ENCODE measurements around the gene SUSD4. TPM values are rescaled to one million over a fixed set of nuclear protein-coding genes. Genes with fewer than 3 reads are reported as not detected.

SUSD4 gene
- polyA plus RNA-seq, 1 of the 3 experiments (the other 2 are of a cell fraction): 0.31 TPM

- no peak overlapping the region for H2AFZ ChIP-seq (ENCODE audit: low read depth)
These were observed 121.5 kb downstream of the SUSD4 start for GRCh38 chr1:223242382-223242955.

GRCh38 chr1:223240122-223240521 is 123.9 kb downstream of the SUSD4 start:
- H3K36me3 ChIP-seq (replicated peaks in 1 of 2; ENCODE audit: control insufficient read depth in 1 of 2, insufficient read depth in 2 of 2, low read length in 1 of 2): no peaks in the 10 kb centered on the region
- H2AFZ ChIP-seq (ENCODE audit: low read depth): no peak overlapping the region
- TF ChIP-seq RAD21 (IDR thresholded peaks at IDR 0.05; ENCODE audit: low read length): no peak
- TF ChIP-seq CHD2 (IDR thresholded peaks at IDR 0.05; ENCODE audit: low read length, partially characterized antibody): no peak
- TF ChIP-seq IRF3 (IDR thresholded peaks at IDR 0.05; ENCODE audit: low read depth, low read length): no peak
- no peak for TF ChIP-seq TEAD4 (IDR thresholded peaks at IDR 0.05; ENCODE audit: borderline replicate concordance, insufficient read depth)
- TF ChIP-seq ELF1 (IDR thresholded peaks at IDR 0.05): no peak
- TF ChIP-seq RXRA (IDR thresholded peaks at IDR 0.05; ENCODE audit: borderline replicate concordance, low read depth): no peak
- TF ChIP-seq EP300 (IDR thresholded peaks at IDR 0.05; ENCODE audit: borderline replicate concordance in 1 of 2, low read depth in 1 of 2, low read length in 1 of 2): no peak
- no peak for TF ChIP-seq GABPA (IDR thresholded peaks at IDR 0.05; ENCODE audit: low read depth)
- no peak for TF ChIP-seq RCOR1 (IDR thresholded peaks at IDR 0.05; ENCODE audit: low read length)
- TF ChIP-seq YY1 (IDR thresholded peaks at IDR 0.05; ENCODE audit: low read depth): no peak
- no peak for TF ChIP-seq MXI1 (IDR thresholded peaks at IDR 0.05; ENCODE audit: low read depth, low read length)
- TF ChIP-seq USF1 (IDR thresholded peaks at IDR 0.05; ENCODE audit: borderline replicate concordance, low read depth): no peak
- no peak for TF ChIP-seq RFX5 (IDR thresholded peaks at IDR 0.05; ENCODE audit: low read length)
- no peak for TF ChIP-seq POLR2AphosphoS5 (IDR thresholded peaks at IDR 0.05; ENCODE audit: low read depth, low read length)
- no peak for TF ChIP-seq USF2 (IDR thresholded peaks at IDR 0.05; ENCODE audit: borderline replicate concordance, low read depth, low read length)
- H3K9me3 ChIP-seq: no peaks in the 10 kb centered on the region
- no peak overlapping the region for H3K27ac ChIP-seq (ENCODE audit: low read depth in 2 of 2, low read length in 1 of 2)
- H3K79me2 ChIP-seq (ENCODE audit: insufficient read depth): no peaks in the 10 kb centered on the region
- H3K4me1 ChIP-seq (ENCODE audit: control insufficient read depth in 1 of 2, insufficient read depth in 2 of 2, low read depth in 1 of 2, low read length in 1 of 2): no peaks in the 10 kb centered on the region
- H3K9me2 ChIP-seq: no peaks in the 10 kb centered on the region
- no peak overlapping the region for H3K4me3 ChIP-seq (ENCODE audit: low read depth in 2 of 2, low read length in 1 of 2)
- H3K27me3 ChIP-seq (ENCODE audit: insufficient read depth): no peaks in the 10 kb centered on the region
- H3K4me2 ChIP-seq: no peak overlapping the region
- ChIA-PET POLR2A (no interaction called here), CTCF (interaction anchor here (0.7 kb wide), 1 partner anchor 80 kb away, joined by 3 read pairs; no protein-coding TSS in a partner anchor)
- no peaks in the 10 kb centered on the region for H4K20me1 ChIP-seq (ENCODE audit: insufficient read depth)
- H3K9ac ChIP-seq: no peak overlapping the region
- DNase-seq: no peak
- no peaks in the 10 kb centered on the region for H3F3A ChIP-seq (replicated peaks; ENCODE audit: insufficient read depth)
- 21% methylated on average over 2 of the region's 2 CpGs for WGBS (ENCODE audit: low lambda C conversion rate)

More at GRCh38 chr1:223242382-223242955, 121.5 kb downstream of the SUSD4 start:
- TF ChIP-seq ELF1 (IDR thresholded peaks at IDR 0.05) (no peak), RAD21 (IDR thresholded peaks at IDR 0.05; ENCODE audit: low read length) (no peak), CTCF (IDR thresholded peaks at IDR 0.05) (no peak)
- Histone ChIP-seq H3F3A (replicated peaks; ENCODE audit: insufficient read depth) (no peaks in the 10 kb centered on the region), H3K36me3 (replicated peaks in 1 of 2; ENCODE audit: control insufficient read depth in 1 of 2, insufficient read depth in 2 of 2, low read length in 1 of 2) (no peaks in the 10 kb centered on the region), H3K9me2 (no peaks in the 10 kb centered on the region), H3K79me2 (ENCODE audit: insufficient read depth) (no peaks in the 10 kb centered on the region), H3K9me3 (no peaks in the 10 kb centered on the region), H3K4me3 (ENCODE audit: low read depth in 2 of 2, low read length in 1 of 2) (no peak overlapping the region), H3K27me3 (ENCODE audit: insufficient read depth) (no peaks in the 10 kb centered on the region; the same call in 1 of the 2 replicates), H3K27ac (ENCODE audit: low read depth in 2 of 2, low read length in 1 of 2) (no peak overlapping the region), H3K9ac (no peak overlapping the region), H3K4me1 (ENCODE audit: control insufficient read depth in 1 of 2, insufficient read depth in 2 of 2, low read depth in 1 of 2, low read length in 1 of 2) (peaks cover 0 to 3% of the 10 kb centered on the region in 2 experiments; a peak in 1 of 4 replicates), H3K4me2 (no peak overlapping the region), H4K20me1 (ENCODE audit: insufficient read depth) (no peaks in the 10 kb centered on the region)
- 43% methylated on average over 5 of the region's 6 CpGs for WGBS (ENCODE audit: low lambda C conversion rate)
- DNase-seq: no peak
- POLR2A ChIA-PET: no interaction called here
- CTCF ChIA-PET: interaction anchor here (1.4 kb wide), 1 partner anchor 109 kb away, joined by 4 read pairs; no protein-coding TSS in a partner anchor

Data from SK-N-SH (cell line).